Mesothelial cell of epicardium (in vitro differentiated cells): ENCODE results near the gene MAP4. TPM values are rescaled to one million over a fixed set of nuclear protein-coding genes. Genes with fewer than 3 reads are reported as not detected.
"Not testable (repeated sequence)": the region's sequence is repeated elsewhere in the genome, so short reads cannot be mapped to it uniquely, and the experiment has no call there.

Experiments used
- DNase-seq, 2 experiments: peaks; one replicate each; pipeline ENCODE4 v3.0.0; 2021; ENCODE audit warnings: low spot score in 2 of 2; ENCODE audit not compliant: unreplicated experiment in 2 of 2
- H3K27ac Mint-ChIP-seq: 2 replicates; pipeline ENCODE4 v1.8.0; 2021; ENCODE audit warnings: mixed read lengths
- H3K27me3 Mint-ChIP-seq: 2 replicates; pipeline ENCODE4 v1.8.0; 2021; ENCODE audit warnings: low read depth, mixed read lengths
- H3K36me3 Mint-ChIP-seq: 2 replicates; pipeline ENCODE4 v1.8.0; 2021; ENCODE audit warnings: mixed read lengths
- H3K4me1 Mint-ChIP-seq: 2 replicates; pipeline ENCODE4 v1.8.0; 2021; ENCODE audit warnings: mixed read lengths
- H3K4me3 Mint-ChIP-seq: 2 replicates; pipeline ENCODE4 v1.8.0; 2021; ENCODE audit warnings: mild to moderate bottlenecking, moderate library complexity, mixed read lengths
- H3K9me3 Mint-ChIP-seq: 2 replicates; pipeline ENCODE4 v1.8.0; 2021; ENCODE audit warnings: mixed read lengths
- total RNA-seq: library from RNA; stranded (reverse); gene quantifications from 3 replicates; pipeline ENCODE4 v1.2.1, GENCODE V29; 2021
- TF ChIP-seq, protein P1 (sequence below): fragments of 200-600 bp; sonication (generic); IDR thresholded peaks from one replicate; pipeline ENCODE4 v1.5.0; 2021; ENCODE audit warnings: antibody characterized with exemption; ENCODE audit not compliant: unreplicated experiment

MAP4 gene
- total RNA-seq, 1 donor from 2014 or later = 153 TPM

DNA sequence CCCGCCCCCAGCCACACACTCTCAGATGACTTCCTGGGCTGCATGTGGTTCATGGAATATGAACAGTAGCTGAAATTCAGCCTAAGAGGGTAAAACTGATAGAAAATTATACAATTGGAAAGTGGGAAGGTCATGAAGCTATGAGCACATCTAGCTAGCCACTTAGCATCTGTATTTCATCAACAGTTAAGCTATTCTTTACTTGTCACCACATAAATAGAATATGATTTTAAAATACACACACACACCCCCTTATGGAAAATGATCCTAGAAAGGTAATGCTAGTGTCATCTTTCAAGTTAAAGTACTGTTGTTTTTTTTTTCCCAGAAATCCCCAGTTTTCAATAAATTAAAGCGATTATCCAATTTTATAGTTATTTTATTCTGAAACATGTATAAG, 3.6 kb downstream of the MAP4 start:
- Mint-ChIP-seq H3K27ac (no peak overlapping the region), H3K36me3 (peaks cover 8% of the 10 kb centered on the region)

DNA sequence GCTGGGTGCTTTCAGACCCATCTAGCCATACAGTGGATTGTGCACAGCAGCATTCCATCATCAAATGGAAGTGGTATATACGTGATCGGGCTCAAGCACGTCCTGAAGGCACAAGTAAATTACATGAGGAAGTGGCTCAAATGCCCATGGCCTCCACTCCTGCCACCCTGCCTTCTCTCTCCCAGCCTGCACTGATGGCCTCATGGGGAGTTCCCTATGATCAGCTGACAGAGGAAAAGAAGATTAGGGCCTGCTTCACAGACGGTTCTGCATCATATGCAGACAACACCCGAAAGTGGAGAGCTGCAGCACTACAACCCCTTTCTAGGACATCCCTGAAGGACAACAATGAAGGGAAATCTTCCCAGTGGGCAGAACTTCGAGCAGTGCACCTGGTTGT, 8.2 kb downstream of the MAP4 start:
- H3K27me3 Mint-ChIP-seq, H3K9me3 Mint-ChIP-seq, H3K36me3 Mint-ChIP-seq, H3K27ac Mint-ChIP-seq, H3K4me3 Mint-ChIP-seq, DNase-seq: not testable (repeated sequence)
- H3K4me1 Mint-ChIP-seq = peaks cover 10% of the 10 kb centered on the region

More for the DNA sequence above, 3.6 kb downstream of the MAP4 start:
- Mint-ChIP-seq H3K4me1 (peaks cover 46% of the 10 kb centered on the region), H3K27me3 (no peaks in the 10 kb centered on the region), H3K9me3 (no peaks in the 10 kb centered on the region), H3K4me3 (no peak overlapping the region)
- no peak for DNase-seq
- TF ChIP-seq, protein P1, sequence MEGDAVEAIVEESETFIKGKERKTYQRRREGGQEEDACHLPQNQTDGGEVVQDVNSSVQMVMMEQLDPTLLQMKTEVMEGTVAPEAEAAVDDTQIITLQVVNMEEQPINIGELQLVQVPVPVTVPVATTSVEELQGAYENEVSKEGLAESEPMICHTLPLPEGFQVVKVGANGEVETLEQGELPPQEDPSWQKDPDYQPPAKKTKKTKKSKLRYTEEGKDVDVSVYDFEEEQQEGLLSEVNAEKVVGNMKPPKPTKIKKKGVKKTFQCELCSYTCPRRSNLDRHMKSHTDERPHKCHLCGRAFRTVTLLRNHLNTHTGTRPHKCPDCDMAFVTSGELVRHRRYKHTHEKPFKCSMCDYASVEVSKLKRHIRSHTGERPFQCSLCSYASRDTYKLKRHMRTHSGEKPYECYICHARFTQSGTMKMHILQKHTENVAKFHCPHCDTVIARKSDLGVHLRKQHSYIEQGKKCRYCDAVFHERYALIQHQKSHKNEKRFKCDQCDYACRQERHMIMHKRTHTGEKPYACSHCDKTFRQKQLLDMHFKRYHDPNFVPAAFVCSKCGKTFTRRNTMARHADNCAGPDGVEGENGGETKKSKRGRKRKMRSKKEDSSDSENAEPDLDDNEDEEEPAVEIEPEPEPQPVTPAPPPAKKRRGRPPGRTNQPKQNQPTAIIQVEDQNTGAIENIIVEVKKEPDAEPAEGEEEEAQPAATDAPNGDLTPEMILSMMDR = no peak

DNA sequence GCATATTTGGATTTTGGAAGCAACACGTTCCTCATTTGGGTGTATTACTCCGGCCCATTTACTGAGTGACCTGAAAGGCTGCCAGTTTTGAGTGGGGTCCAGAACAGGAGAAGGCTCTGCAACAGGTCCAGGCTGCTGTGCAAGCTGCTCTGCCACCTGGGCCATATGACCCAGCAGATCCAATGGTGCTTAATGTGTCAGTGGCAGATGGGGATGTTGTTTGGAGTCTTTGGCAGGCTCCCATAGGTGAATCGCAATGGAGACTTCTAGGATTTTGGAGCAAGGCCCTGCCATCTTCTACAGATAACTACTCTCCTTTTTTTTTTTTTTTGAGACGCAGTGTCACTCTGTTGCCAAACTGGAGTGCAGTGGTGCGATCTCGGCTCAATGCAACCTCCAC, 8.9 kb downstream of the MAP4 start:
- not testable (repeated sequence) for H3K9me3 Mint-ChIP-seq, H3K4me1 Mint-ChIP-seq, H3K36me3 Mint-ChIP-seq, H3K27me3 Mint-ChIP-seq, DNase-seq, H3K4me3 Mint-ChIP-seq, H3K27ac Mint-ChIP-seq

DNA sequence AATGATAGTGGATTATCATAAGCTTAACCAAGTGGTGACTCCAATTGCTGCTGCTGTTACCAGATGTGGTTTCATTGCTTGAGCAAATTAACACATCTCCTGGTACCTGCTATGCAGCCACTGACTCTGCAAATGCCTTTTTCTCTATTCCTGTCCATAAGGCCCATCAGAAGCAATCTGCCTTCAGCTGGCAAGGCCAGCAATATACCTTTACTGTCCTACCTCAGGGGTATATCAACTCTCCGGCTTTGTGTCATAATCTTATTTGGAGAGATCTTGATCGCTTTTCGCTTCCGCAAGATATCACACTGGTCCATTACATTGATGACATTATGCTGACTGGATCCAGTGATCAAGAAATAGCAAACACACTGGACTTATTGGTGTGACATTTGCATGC, 9.4 kb downstream of the MAP4 start:
- H3K27me3 Mint-ChIP-seq = not testable (repeated sequence)

DNA sequence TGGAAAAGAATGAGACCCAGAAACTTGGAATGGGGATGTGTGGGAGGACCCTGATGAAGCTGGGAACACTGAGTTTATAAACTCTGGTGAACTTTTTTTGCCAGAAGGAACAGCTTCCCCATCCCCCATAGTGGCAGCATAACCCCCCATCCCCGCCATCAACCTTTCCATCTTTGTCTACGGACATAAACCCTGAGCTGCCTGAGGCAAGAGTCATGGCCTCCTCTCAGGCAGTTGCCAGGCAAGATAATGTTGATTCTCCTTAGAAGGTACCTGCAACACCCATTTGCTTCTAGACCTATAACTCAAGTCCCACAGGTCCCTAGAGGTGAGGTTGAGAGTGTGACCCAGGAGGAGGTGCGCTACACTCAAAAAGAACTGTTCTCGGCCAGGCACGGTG, 11.5 kb downstream of the MAP4 start:
- Mint-ChIP-seq H3K27me3 (no peaks in the 10 kb centered on the region), H3K4me3 (no peak overlapping the region), H3K4me1 (no peaks in the 10 kb centered on the region), H3K27ac (no peak overlapping the region), H3K36me3 (peaks cover 7% of the 10 kb centered on the region), H3K9me3 (no peaks in the 10 kb centered on the region)
- DNase-seq = no peak
- TF ChIP-seq, protein P1 = no peak

More for the DNA sequence above, 9.4 kb downstream of the MAP4 start:
- not testable (repeated sequence) for DNase-seq, H3K27ac Mint-ChIP-seq, H3K4me1 Mint-ChIP-seq, H3K4me3 Mint-ChIP-seq, H3K36me3 Mint-ChIP-seq, H3K9me3 Mint-ChIP-seq

DNA sequence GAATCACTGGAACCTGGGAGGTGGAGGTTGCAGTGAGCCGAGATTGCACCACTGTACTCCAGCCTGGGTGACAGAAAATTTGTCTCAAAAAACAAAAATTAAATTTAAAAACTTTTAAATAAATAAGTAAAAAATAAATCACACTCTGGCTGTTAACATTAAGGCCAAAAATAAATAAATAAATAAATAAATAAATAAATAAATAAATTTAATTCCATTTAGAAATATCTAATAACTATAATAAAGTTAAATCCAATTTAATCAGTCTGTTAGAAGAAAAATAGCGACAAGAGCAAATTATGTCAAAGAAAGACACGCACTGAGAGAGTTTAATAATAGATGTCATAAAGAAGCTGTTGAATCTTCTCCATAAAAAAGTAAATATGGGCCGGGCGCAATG, 13.4 kb downstream of the MAP4 start:
- Mint-ChIP-seq H3K27me3 (no peaks in the 10 kb centered on the region), H3K27ac (no peak overlapping the region), H3K4me3 (no peak overlapping the region), H3K4me1 (peaks cover 16% of the 10 kb centered on the region), H3K36me3 (peaks cover 1% of the 10 kb centered on the region), H3K9me3 (no peaks in the 10 kb centered on the region)
- no peak for DNase-seq
- TF ChIP-seq, protein P1 = no peak

- Mint-ChIP-seq H3K4me1 (peaks cover 22% of the 10 kb centered on the region), H3K27me3 (no peaks in the 10 kb centered on the region), H3K27ac (no peak overlapping the region)
Observed at GRCh38 chr3:48001991-48002390, 14.2 kb downstream of the MAP4 start.

More at GRCh38 chr3:48001991-48002390, 14.2 kb downstream of the MAP4 start:
- Mint-ChIP-seq H3K4me3 (no peak overlapping the region), H3K9me3 (no peaks in the 10 kb centered on the region), H3K36me3 (peaks cover 3% of the 10 kb centered on the region)
- no peak for DNase-seq
- TF ChIP-seq, protein P1 = no peak
